ENCODE results near the gene SEC14L2.
A peak's percentile ranks its signal among the peaks of the same experiment; 100 is the strongest.
"Not testable (repeated sequence)": the region's sequence is repeated elsewhere in the genome, so short reads cannot be mapped to it uniquely, and the experiment has no call there.

SEC14L2 gene

GRCh38 chr22:30380011-30380410, 16.8 kb upstream of the SEC14L2 start:
- DNase-seq = no peak

GRCh38 chr22:30381264-30381663, 15.6 kb upstream of the SEC14L2 start:
- DNase-seq = no peak

GRCh38 chr22:30382340-30382739, 14.5 kb upstream of the SEC14L2 start:
- DNase-seq = no peak

GRCh38 chr22:30383061-30383460, 13.8 kb upstream of the SEC14L2 start:
- DNase-seq = no peak

- no peak for DNase-seq
These were observed 10.9 kb upstream of the SEC14L2 start for GRCh38 chr22:30385942-30386341.

GRCh38 chr22:30386608-30386959, 10.2 kb upstream of the SEC14L2 start:
- no peak for DNase-seq

DNA sequence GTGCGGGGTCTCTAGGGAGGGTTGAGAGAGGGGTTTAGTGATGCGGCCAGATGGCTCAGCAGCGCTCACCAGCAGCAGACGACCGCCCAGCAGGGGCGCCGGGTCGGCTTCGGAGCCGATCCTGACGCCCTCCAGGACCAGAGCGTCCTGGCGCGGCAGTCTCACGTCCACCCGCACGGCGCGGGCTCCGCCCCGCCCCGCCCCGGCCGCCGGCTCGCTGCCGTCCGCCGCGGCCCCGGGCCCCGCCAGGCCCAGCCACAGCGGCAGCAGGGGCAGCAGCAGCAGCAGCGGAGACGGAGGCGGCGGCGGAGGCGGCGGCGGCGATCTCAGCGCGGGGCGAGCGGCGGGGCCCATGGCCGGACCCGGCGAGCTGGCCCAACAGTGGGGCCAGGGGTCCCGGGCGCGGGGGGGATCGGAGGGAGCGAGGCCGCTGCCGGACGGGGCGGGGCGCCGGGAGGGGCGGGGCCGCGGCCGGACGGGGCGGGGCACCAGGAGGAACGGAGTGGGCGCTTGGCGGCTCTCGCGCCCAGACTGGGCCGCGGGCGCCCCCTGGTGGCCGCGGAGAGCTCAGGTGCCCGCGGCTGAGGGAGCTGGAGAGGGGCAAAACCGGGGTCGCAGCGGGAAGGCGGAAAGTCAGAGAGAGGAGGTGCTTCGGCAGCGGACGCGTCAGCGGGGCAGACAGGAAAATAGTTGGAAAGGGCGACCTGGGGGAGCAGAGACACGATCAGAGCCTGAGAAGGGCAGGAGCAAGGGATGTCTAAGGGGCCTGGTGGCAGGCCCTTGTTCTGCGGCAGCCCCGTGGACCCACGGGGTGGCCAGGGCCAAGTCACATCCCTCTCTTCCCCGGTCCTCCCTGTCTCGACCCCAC, 9.6 kb upstream of the SEC14L2 start, which contains the start of gene RNF215:
TSS of gene RNF215 (minus strand) at position 452 of the 868 bp plus-strand sequence. CDS start at position 354, 98 bp downstream.
- peak; percentile 72 to 83 for DNase-seq

- no peak for DNase-seq
These were observed 5.7 kb upstream of the SEC14L2 start for GRCh38 chr22:30390974-30391691.

DNA sequence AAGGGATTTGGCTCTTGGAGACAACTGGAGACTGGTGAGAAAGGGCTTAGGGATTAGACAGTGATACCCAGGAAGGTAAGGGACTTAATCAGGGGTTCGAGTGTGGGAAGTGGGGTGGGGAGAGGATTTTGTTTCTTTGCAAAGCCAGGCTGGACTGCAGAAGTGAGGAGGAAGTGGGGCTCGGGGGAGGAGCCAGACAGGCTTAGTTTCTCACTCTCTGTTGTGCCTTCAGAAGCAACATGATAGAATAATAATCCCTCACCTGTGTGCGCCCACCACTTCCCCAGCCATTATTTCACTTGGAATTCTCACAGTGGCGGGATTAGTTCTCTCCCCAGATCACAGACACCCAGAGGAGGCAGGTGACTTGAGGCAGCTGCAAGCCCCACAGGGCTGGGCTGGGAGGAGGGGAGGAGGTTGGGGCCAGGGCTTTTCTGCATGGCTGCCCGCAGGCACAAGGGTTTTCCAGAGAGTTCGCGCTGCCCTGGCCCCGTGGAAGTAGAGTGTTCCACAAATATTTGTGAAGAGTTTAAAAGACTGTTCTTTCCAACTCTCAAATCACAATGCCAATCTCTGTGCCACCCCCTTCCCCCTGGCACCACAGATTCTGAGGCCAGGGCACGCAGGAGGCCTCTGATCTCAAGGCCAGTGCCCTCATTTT, 4.0 kb upstream of the SEC14L2 start:
- DNase-seq = no peak

DNA sequence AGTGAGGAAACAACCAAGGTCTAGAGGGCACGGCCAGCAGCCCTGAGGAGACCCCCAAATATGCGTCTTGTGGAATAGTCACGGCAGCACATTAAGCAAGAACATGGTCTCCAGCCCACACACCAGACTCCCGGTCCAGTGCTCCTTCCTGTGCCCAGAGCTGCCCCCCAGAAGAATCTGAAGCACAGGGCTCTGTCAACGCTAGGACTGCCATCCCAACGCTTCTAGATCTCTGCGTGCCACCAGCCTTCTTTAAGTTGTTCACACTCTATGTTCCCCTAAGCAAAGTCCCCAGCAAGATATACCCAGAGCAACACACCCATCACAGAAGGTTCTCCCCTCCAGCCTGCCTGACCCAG, 3.5 kb upstream of the SEC14L2 start:
- DNase-seq = no peak

DNA sequence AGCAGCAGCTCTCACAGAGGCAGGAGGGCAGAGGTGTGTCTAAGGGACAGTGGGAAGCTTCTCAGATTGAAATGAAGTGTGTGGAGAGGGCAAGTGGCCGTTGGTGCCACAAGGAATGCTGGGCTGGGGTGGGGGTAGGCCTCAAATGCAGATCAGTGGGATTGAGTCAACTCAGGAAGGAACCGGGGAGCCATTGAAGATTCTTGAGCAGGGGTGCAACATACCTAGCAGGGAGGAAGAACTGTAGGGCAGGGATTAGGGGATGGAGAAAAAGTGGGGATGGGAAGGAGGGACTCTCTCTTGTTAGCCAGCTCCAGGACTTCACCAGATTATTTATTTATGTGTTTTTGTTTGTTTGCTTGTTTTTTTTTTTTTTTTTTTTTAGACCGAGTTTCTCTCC, 2.9 kb upstream of the SEC14L2 start:
- DNase-seq = no peak

- DNase-seq = no peak
These were observed 1.1 kb downstream of the SEC14L2 start for GRCh38 chr22:30397656-30398635.

- DNase-seq = no peak
These were observed 2.2 kb downstream of the SEC14L2 start for GRCh38 chr22:30398685-30399680.

DNA sequence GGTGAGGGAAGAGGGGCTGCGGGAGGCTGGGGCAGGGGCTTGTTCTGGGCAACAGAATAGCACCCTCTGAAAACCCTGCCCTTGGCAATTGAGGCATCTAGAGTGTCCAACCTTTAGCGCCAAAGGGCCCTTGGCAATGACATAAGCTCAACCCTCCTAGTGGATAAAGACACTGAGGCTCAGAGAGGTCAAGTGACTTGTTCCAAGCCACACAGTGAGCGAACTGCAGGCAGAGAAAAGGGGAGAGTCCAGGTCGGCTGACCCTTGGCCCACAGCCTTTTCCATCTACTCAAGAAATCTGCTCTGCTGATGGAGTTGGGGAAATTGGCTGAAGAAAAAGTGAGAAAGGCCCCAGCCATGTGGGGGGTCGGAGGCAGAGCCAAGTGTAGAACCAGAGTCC, 2.9 kb downstream of the SEC14L2 start:
- DNase-seq = no peak

- no peak for DNase-seq
These were observed 3.3 kb downstream of the SEC14L2 start for GRCh38 chr22:30400159-30400558.

DNA sequence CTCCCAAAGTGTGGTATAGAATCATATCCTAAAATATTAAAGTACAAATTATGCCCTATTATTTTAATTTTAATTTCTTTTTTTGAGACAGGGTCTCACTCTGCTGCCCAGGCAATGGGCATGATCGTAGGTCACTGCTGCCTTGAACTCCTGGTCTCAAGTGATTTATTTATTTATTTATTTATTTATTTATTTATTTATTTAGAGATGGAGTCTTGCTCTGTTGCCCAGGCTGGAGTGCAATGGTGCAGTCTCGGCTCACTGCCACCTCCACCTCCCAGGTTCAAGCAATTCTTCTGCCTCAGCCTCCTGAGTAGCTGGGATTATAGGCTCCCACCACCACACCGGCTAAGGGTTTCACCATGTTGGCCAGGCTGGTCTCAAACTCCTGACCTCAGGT, 4.2 kb downstream of the SEC14L2 start:
- DNase-seq = not testable (repeated sequence)

DNA sequence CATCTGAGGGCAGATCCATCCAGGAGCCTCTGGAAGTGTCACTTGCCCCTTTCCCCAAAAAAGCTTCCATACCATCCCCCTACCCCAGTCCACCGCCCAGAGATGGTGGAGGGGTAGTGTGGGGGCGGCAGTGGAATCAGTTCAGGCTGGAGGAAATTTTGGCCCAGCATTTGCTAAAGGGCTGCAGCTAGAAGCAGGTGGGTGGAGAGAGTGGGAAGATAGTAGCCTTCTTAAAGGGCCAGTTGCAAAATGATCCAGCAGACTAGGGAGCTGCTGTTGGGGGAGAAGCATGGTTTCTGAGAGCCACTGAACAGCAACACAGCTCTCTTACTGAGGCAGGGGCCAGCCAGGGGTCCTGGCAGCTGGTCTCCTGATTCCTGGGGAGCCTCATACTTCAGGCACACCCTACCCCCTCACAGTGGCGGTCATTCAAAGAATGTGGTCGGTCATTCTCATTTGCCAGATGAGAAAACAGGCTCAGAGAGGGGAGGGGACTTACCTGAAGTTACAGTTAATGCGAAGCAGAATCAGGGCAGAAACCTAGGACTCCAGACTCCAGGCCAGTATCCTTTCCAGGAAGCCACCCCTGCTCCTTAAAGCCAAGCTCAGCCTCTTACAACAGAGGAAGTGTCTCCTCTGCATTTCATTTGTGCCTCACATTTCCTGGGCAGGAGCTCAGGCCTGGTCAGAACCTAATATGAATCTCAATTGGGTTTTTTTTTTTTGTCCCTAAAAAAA, 5.4 kb downstream of the SEC14L2 start:
- DNase-seq = no peak

- DNase-seq = not testable (repeated sequence)
These were observed 5.9 kb downstream of the SEC14L2 start for GRCh38 chr22:30402766-30403104.

GRCh38 chr22:30404307-30404706, 7.5 kb downstream of the SEC14L2 start:
- DNase-seq = no peak

DNA sequence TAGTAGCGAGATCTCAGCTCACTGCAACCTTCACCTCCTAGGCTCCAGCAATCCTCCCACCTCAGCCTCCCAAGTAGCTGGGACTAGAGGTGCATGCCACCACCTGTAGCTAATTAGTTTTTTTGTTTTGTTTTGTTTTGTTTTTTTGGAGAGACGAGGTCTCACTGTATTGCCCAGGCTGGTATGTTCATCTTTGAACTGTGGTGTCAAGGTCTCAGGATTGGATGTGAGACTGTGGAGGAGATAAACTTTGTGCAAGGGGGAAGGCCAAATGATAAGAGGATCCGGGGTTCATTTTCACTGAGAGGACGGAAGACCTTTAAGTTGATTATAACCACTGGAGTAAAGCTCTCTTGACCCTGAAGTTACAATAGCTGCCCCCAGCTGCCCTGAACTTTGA, 8.9 kb downstream of the SEC14L2 start:
- no peak for DNase-seq

GRCh38 chr22:30406400-30406799, 9.6 kb downstream of the SEC14L2 start:
- no peak for DNase-seq
